Stimulated activated CD4-positive, alpha-beta T cell treated with anti-CD3 and anti-CD28 coated beads, Interleukin-2, amount 100 ng/mL, for 4 hours (primary cell): ENCODE results near the gene KLKB1.
"Not testable (repeated sequence)": the region's sequence is repeated elsewhere in the genome, so short reads cannot be mapped to it uniquely, and the experiment has no call there.

Experiments used
- DNase-seq: peaks from one replicate; pipeline ENCODE4 v3.0.0-alpha.2; 2020; ENCODE audit warnings: low read depth

The KLKB1 gene

DNA sequence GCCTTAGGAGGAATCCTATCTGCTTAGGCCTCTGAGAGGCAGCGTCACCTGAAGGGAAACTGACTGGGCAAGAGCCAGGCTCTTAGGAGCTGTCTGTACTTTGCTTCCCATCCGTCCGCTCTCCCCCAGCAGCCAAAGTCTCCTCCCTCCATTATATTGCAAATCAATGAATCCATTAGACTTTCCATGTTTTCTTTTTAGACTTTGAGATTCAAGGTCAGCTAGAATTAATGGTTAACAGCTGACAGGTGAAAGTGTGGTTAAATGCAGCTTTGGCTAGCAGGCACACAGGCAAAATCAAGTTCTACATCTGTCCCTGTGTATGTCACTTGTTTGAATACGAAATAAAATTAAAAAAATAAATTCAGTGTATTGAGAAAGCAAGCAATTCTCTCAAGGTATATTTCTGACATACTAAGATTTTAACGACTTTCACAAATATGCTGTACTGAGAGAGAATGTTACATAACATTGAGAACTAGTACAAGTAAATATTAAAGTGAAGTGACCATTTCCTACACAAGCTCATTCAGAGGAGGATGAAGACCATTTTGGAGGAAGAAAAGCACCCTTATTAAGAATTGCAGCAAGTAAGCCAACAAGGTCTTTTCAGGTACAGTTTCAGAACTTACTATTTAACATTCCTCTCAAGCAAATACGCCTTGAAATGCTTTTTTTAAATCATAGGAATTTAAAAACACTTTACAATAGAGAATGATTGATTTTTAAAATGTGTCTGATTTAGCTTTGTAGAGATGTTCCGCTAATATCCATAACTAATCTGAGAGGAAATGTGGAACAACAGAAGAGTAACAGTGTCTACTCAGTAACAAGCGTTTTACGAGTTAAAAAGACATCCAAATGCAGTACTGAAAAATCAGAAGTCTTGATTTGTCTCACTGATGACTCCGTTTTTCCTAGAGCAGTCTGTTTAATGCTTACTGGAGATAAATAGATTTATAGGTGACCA is 38.7 kb downstream of the KLKB1 start, which contains the start of gene F11:
F11 (plus strand) TSS at position 507 of the 970 bp plus-strand sequence. CDS start 948 bp downstream, outside the sequence.
- DNase-seq, result no peak

DNA sequence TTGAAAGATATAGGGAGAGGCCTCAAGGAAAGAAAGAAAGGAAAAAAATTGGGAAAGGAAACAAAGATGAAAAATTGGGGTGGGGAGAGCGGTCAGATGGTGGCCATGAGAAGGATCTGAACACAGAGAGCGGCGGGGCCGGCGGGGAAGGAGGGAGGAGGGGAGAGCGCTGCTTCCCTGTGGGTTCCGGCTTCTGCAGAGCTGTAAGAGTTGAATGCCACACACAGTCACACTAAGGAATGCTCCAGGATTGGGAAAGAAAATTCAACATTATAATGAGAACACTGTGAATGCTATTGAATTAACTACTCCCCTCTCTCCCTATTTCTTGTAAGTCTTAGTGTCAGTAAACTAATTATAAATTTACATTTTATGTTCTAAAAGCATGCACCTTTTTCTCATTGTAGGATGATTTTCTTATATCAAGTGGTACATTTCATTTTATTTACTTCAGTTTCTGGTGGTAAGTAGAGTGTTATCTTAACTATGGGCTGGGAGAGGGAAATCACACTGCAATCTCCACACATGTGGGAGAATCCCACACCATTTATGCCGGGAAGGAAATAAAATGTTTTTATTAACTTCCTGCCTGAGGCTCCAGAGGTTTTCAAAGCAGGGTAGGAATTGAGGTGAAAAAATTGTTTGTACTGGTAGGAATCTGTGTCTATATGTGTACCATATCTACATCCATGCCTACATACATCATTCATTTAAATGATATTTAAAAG is 39.6 kb downstream of the KLKB1 start:
- no peak for DNase-seq

DNA sequence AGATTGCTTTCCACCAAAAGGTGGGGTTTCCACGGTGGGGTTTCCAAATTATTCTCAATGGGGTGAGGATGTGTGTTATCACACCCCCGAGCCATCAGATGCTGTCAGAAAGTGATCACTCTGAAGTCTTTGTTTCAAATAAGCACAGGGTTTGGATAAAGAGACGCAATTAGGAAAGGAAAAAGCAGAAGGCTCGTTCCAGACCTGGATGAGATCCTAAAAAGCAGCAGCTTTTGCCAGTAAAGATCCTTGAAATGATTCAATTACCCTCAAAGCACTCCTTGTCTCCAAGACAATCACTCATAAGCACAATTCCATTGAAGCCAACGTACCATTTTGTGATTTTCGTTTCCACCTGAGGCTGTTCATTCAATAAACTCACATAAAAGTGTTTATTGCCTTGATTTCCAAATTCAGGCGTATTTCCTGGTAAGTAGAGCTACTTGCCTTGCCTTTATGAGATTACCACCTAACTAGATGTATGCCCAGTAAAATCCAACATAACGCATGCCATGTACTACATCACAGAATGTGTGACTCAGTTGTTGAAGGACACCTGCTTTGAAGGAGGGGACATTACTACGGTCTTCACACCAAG is 43.9 kb downstream of the KLKB1 start:
- DNase-seq, result no peak

DNA sequence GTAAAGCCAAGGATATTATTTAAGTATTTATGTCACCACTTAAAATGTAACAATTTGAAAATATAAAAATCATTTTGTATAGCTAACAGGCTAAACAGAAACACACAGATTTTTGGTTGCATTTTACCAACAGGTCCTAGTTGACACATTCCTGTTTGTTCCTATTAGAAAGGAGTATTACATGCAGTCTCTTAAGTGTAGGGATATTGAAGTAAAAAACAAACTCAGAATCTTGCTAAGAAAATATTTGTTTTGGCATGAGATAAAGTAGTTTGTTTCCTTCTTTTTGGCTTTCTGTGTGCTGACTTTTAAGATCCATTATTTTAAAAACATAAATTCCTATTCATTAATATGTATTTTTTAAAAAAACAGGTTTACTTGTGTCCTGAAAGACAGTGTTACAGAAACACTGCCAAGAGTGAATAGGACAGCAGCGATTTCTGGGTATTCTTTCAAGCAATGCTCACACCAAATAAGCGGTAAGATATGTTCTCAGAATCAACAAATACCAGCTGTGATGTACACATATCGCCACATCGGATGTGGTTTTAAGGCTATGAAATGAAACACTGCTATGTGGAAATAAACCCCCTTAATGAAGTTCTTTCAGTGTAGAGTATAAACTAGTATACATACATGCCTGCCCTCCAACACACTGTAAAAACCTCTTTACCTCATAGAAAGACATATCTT is 45.5 kb downstream of the KLKB1 start:
- DNase-seq, result no peak

DNA sequence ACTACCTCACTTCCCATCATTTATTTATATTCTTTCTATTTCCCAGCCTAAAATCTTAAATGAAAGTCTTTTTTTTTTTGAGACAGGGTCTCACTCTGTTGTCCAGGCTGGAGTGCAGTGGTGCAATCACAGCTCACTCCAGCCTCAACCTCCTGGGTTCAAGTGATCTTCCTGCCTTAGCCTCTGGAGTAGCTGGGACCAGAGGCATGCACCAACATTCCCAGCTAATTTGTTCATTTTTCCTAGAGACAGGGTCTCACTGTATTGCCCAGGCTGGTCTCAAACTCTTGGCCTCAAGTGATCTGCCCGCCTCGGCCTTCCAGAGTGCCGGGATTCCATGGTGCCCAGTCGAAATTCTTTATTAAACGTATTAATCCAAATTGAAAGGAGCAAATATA is 46.1 kb downstream of the KLKB1 start:
- DNase-seq, result not testable (repeated sequence)

DNA sequence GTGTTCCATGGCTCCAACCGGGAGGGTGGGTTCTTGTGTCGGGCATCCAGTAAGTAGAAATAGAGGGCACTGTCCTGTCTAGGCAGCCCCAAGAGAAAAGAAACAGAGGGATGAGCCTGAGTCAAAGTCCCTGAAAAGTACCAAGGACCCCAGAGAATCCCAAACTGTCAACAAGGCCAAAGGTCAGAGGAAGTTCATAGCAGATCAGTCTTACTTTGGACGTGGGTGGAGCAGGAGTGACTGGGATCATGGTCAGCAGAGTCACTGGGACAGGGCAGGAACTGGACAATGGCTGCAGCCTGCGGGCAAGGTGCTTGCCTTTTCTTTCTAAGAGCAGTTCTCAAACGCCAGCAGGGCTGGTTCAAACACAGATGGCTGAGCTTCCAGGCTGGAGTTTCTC is 56.0 kb downstream of the KLKB1 start:
- no peak for DNase-seq

DNA sequence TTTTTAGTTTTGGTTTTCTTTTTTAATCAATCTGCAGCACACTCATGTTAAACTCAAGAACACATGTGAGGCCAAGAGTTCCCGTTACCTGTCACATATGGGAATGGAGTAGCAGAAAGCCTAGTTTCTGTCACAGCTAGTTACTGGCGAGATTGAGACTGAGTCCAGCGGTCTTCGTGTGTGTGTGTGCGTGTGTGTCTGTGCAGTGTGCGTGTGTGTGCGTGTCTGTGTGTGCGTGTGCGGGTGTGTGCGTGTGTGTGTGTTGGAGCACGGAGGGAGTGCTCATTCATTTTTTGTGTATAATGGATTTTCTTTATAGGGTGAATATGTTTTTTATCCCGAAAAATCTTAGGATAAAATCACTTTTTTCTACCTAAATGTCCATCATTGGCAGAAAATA is 57.8 kb downstream of the KLKB1 start:
- no peak for DNase-seq

DNA sequence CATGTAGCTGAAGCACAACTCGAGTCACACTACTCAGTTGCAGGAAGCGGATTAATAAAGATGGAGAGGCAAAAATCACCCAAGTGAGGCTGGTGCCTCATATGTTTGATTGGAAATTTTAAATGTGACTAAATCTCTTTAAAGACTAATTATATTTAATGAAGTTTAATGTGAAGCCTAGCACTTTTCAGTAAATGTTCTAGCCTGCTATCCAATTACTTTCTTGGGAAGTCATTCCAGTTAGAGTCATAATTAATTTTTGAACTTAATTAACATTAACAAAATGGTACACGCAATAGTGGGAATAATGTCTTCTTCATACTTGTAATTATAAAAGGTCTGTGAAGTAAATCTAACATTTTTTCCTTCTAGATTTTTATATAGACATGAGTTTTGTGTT is 59.3 kb downstream of the KLKB1 start:
- no peak for DNase-seq

DNA sequence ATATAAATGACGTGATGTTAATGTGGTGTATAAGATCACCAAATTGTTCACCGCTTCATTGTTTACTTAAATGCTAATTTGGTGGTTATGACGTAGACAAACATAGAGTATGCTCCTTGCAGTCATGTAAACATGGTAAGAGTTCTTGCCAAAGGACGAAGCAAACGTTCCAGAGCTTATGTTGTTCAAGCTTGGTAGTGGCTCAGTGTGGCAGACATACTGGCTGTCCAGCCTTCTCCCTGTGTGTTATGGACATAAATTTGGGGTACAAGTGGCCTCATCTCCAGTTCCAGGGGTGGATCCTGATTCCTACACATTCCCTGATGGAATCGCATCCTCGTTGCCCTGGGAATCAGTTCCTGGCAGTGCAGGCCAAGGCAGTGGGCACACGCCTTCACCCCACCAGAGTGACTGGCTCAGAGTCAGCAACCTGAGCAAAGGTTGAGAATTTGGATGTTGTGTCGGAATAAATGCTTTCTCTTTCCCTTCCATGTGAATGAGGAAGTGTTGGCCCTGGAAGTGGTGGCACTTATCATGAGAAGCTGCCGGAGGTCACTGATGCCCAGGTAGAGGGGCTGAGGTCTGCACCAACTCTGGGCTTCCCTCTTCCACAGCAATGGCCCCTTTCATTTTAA is 64.1 kb downstream of the KLKB1 start:
- DNase-seq, result no peak

DNA sequence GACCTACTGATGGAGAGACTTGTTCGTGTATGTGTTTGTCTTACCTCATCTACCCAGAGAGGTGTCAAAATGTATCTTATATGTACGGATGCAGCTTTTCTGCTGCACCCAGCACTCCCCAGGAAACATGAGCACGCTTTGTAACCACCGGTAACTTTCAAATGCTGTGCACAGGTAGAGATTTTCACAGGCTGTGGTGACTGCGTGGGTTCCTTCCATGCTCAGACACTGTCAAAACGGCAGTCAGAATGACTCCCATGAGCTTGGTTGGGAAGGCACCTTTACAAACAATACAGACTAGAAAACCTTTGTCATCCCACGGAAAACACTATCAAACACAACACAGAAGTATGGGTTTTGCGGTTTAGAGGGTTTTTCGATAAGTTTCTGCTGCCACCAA is 66.9 kb downstream of the KLKB1 start:
- DNase-seq, result no peak

DNA sequence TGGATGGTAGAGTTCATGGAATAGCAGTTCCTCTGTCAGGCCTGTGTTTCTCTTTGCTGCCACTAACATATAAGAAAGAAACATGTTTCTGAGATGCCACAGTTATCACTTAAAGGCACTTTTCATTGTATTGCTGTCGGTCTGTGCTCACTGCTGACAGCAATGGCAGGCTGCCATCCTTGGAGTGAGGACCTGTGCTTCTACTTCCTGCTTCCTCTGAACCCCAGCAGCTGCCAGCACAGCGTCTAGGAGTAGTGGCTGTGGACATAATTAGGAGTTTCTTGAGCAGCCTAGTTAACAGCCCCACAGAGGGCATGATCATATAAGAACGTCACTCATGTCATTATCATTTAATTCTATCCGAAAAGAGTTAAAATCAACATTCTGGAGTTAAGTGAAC is 69.2 kb downstream of the KLKB1 start:
- no peak for DNase-seq

DNA sequence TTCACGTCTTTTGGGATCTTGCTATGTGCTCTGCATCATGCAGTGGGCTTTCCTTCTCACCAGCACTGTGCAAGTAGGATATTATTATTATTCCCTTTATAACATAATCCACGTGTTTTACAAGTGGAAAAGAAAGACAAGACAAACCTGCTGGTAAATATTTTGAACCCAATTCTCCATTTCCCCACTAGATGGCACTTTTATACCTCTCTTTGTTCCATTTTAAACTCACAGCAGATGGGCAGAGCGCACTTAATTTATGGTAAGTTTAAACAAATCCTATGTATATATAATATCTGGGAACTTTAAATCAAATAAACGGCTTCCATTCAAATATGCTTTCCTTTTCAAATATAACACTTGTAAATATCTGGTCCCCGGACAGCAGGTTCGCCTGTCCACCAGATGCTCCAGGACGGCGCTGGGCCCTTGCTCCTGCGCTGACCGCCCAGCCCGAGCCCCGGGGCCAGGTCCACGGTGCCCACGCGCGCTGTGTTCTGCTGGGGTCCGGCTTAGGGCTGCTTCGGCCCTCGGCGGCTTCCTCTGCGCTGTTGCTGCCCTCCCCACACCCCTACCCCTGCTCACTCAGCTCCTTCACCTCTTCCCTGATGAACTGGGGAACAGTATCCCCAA is 69.8 kb downstream of the KLKB1 start:
- DNase-seq, result no peak

DNA sequence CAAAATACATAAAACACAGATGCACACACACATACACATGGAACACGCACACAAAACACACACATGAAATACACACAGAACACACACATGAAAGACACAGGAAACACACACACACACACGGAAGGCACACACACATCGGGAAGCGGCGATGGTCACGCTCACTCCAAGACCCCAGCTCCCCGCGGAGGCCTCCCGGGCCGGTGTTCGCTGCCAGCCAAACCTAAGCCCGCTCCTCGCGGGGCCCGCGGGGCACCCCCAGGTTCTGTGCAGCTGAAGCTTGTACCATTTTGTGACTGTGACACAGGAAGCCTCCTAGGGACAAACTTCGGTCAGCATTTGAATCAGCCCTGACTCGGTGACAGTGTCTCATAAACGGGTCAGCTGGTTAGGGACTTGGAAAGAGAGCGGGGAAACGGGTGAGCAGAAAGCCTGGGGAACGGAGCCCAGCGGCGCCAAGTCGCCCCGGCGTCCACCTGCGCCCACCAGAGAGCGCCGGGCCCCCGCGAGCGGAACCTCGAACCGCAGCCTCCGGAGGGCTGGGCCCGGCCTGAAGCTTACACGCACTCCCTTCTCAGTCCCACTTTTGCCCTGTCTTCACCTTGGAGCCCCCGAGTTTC is 70.8 kb downstream of the KLKB1 start:
- no peak for DNase-seq

DNA sequence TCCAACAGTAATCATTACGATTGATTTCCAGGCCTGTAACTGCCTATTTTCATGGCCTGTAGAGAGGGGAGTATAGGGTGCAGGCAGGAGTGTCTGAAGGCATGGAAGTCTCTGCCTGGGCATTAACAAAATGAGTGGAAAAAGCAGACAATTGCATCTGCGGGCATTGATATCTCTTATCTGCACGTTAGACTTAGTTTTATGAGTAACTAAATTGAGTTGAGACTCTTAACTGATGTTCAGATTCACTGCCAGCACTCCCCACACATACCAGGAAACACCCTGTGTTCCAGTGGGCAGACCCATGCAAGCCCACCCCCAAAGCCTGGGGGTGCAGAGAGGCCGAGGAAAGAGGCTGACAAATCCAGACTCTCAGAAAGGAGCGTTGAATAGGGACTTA is 72.0 kb downstream of the KLKB1 start:
- no peak for DNase-seq

DNA sequence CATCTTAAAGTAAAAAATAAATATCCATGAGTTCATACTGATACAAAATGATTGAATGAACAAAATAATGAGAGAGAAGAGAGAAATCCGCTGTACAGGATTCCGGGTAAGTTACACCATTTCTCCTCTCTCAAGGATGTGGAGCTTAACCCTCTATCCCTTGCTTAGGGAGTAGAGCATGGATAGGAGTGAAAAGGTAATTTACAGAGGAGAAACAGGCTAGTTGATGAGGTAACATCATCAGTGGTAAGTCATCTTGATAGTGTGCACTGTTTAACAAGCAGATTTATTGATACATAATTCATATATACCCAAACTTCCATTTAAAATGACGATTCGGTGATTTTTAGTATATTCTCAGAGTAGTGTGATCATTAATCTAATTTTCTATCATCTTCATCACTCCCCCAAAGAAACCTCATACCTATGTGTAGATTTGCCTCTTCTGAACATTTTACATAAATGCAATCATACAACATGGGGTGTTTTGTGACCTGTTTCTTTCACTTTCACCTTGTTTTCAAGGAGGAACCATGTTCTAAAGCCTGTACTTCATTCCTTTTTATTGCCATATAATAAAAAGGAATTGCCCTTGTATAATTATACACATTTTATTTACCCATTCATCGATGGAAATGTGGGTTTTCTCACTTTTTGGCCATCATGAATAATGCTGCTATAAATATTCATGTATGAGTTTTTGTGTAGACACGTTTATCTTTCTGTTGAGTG is 73.5 kb downstream of the KLKB1 start:
- DNase-seq, result no peak

DNA sequence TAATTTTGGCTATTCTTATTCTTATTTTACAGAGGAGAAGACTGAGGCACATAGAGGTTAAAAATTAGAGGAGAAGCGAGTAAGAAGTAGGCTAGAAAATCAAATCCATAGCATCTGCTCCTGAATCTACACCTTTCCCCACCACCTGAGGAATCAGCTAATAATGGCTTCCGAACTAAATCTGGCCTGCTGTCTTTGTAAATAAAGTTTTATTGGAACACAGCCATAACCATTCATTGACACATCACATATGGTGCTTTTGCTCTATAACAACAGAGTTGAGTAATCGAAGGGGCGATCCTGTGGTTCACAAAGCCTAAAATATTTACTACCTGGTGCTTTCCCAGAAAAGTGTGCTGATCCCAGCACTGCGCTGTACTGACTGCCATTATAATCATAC is 76.9 kb downstream of the KLKB1 start:
- no peak for DNase-seq

DNA sequence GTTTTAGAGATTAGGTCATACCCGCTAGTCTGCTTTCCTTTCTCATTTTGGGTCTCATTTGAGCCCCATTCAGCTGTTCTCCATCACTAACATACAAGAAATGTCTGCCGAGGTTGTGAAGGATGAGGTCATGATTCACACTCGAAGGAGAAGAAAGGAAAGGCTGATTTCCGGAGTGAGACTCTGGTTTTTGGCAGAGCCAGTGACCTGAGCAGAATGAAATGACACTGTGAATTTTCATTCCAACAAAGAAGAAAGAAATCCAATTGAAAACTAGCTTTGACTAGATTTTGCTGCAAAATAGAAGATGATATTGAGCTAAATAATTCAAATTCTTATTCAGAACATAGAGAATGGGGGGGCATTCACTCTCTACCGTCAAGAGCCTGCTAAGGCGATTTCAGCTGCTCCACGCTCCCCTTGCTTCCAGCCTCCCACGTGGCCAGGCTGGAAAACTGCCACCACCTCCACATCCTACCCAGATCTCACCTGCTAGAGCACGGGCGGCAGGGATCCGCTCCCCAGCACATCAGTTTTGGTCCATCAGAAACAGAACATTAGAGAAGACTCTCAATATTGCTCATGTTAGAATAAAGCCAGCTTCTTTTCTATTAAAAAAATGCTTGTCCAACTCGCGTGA is 77.7 kb downstream of the KLKB1 start:
- no peak for DNase-seq

DNA sequence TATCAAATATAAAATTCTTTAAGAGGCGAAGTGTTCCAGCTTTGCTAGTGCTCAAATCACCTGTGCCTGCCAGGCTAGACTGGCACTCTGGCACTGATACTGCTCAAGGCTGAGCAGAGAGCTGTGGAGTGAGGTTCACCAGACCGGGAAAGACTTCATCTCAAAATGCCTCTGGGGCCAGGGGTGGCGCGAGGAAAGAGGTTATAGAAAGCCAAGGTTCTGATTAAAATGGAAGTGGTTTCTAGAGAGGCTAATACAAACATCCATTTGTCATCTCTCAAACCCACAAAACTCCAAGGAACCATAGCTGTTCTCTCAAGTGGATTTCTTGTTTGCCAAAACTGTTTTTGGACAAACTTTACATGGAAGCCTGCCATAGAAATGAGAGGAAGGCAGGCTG is 80.2 kb downstream of the KLKB1 start:
- DNase-seq, result no peak

DNA sequence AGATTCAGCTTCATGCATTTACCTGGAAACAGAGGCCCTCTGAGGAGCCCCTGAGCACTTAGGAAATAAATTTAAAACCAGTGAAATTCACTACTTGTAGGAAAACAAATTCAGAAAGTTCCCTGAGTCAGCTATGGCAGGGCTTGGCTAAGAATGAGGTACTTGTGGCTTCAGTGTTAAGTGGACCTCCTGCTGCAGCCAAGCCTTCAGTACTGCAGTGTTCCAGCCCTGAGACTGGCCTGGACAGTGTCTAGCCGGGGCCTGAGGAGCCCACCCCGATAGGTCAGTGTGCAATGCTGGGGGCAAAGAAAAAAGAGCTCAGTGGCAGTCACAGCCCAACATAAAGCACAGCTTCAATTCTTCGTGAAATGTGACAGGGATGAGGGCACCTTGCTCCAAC is 80.6 kb downstream of the KLKB1 start:
- DNase-seq, result no peak
